ENCODE measurements around the gene DSCAM.

GRCh38 chr21:40731206-40731605 lies 115.8 kb downstream of the DSCAM start:
- TF ChIP-seq, protein P1, sequence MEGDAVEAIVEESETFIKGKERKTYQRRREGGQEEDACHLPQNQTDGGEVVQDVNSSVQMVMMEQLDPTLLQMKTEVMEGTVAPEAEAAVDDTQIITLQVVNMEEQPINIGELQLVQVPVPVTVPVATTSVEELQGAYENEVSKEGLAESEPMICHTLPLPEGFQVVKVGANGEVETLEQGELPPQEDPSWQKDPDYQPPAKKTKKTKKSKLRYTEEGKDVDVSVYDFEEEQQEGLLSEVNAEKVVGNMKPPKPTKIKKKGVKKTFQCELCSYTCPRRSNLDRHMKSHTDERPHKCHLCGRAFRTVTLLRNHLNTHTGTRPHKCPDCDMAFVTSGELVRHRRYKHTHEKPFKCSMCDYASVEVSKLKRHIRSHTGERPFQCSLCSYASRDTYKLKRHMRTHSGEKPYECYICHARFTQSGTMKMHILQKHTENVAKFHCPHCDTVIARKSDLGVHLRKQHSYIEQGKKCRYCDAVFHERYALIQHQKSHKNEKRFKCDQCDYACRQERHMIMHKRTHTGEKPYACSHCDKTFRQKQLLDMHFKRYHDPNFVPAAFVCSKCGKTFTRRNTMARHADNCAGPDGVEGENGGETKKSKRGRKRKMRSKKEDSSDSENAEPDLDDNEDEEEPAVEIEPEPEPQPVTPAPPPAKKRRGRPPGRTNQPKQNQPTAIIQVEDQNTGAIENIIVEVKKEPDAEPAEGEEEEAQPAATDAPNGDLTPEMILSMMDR (IDR thresholded peaks at IDR 0.05; ENCODE audit: low read length): no peak
- no peak for TF ChIP-seq EZH2 (IDR thresholded peaks at IDR 0.05; ENCODE audit: borderline replicate concordance, low read length)

Data from OCI-LY1 (cell line).